Measurements from ENCODE around the gene SF3B5.

- TF ChIP-seq POLR2AphosphoS5 (IDR thresholded peaks at IDR 0.05; ENCODE audit: borderline replicate concordance, low read depth, low read length) (no peak), EZH2 (IDR thresholded peaks at IDR 0.05) (no peak), FOXP2 (optimal IDR thresholded peaks at IDR 0.05; ENCODE audit: control extremely low read depth, extremely low read length, insufficient read depth) (no peak)
Measured at GRCh38 chr6:144047688-144048087, 47.7 kb downstream of the SF3B5 start.
